ENCODE results near the gene RPS6KA5.

Gene RPS6KA5

GRCh38 chr14:90979515-90979914, 80.9 kb downstream of the RPS6KA5 start:
- no peaks in the 10 kb centered on the region for H3K9me2 ChIP-seq (ENCODE audit: low read depth, low read length)
- TF ChIP-seq, protein P1, sequence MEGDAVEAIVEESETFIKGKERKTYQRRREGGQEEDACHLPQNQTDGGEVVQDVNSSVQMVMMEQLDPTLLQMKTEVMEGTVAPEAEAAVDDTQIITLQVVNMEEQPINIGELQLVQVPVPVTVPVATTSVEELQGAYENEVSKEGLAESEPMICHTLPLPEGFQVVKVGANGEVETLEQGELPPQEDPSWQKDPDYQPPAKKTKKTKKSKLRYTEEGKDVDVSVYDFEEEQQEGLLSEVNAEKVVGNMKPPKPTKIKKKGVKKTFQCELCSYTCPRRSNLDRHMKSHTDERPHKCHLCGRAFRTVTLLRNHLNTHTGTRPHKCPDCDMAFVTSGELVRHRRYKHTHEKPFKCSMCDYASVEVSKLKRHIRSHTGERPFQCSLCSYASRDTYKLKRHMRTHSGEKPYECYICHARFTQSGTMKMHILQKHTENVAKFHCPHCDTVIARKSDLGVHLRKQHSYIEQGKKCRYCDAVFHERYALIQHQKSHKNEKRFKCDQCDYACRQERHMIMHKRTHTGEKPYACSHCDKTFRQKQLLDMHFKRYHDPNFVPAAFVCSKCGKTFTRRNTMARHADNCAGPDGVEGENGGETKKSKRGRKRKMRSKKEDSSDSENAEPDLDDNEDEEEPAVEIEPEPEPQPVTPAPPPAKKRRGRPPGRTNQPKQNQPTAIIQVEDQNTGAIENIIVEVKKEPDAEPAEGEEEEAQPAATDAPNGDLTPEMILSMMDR (IDR thresholded peaks at IDR 0.05; ENCODE audit: low read length): no peak
- TF ChIP-seq EZH2 (IDR thresholded peaks at IDR 0.05; ENCODE audit: borderline replicate concordance, low read length): no peak
- H3F3A ChIP-seq (ENCODE audit: insufficient read depth, low read length): no peaks in the 10 kb centered on the region
- no peaks in the 10 kb centered on the region for H3K9me3 ChIP-seq (ENCODE audit: low read length)
- H3K36me3 ChIP-seq (ENCODE audit: insufficient read depth, low read length): no peaks in the 10 kb centered on the region
- H3K4me2 ChIP-seq (ENCODE audit: low read length): no peak overlapping the region
- H3K9ac ChIP-seq (ENCODE audit: low read length): no peak overlapping the region
- no peak overlapping the region for H3K27ac ChIP-seq (ENCODE audit: low read depth, low read length, poor library complexity, severe bottlenecking)
- no peaks in the 10 kb centered on the region for H4K20me1 ChIP-seq (ENCODE audit: insufficient read depth, low read length)
- no peaks in the 10 kb centered on the region for H3K79me2 ChIP-seq (ENCODE audit: insufficient read depth, low read length)
- H3K4me1 ChIP-seq (ENCODE audit: insufficient read depth, low read length, severe bottlenecking): no peaks in the 10 kb centered on the region
- no peak overlapping the region for H3K4me3 ChIP-seq (ENCODE audit: low read depth, low read length, poor library complexity, severe bottlenecking)
- H2AFZ ChIP-seq (ENCODE audit: low read length): no peak overlapping the region
- no peaks in the 10 kb centered on the region for H3K27me3 ChIP-seq (ENCODE audit: insufficient read depth, low read length)

DNA sequence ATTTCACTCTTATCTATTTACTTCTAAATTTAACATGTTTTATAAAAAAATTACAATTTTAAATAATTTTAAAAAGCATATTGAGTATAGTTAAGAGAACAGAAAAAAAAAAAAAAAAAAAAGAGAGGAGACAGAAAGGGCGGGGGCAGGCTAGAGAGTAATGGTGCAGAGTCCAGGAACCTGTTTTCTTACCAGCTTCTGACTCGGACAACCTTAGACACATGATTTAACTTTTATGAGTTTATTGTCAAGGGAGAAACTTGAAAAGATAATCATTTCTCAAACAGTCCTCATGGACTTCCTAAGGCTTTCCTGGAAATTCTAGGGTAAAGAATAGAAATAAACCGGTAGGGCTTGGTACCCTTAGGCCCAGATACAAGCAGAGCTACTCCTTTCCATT, 84.3 kb downstream of the RPS6KA5 start:
- no peaks in the 10 kb centered on the region for H3F3A ChIP-seq (ENCODE audit: insufficient read depth, low read length)
- H3K79me2 ChIP-seq (ENCODE audit: insufficient read depth, low read length): no peaks in the 10 kb centered on the region
- TF ChIP-seq, protein P1 (IDR thresholded peaks at IDR 0.05; ENCODE audit: low read length): no peak
- TF ChIP-seq EZH2 (IDR thresholded peaks at IDR 0.05; ENCODE audit: borderline replicate concordance, low read length): no peak
- H2AFZ ChIP-seq (ENCODE audit: low read length): no peak overlapping the region
- H3K36me3 ChIP-seq (ENCODE audit: insufficient read depth, low read length): no peaks in the 10 kb centered on the region
- peaks cover 4% of the 10 kb centered on the region; the same call in 1 of the 2 replicates for H4K20me1 ChIP-seq (ENCODE audit: insufficient read depth, low read length)
- no peaks in the 10 kb centered on the region for H3K9me3 ChIP-seq (ENCODE audit: low read length)
- no peaks in the 10 kb centered on the region for H3K27me3 ChIP-seq (ENCODE audit: insufficient read depth, low read length)
- no peak overlapping the region for H3K4me2 ChIP-seq (ENCODE audit: low read length)
- no peaks in the 10 kb centered on the region for H3K9me2 ChIP-seq (ENCODE audit: low read depth, low read length)
- H3K27ac ChIP-seq (ENCODE audit: low read depth, low read length, poor library complexity, severe bottlenecking): no peak overlapping the region
- no peak overlapping the region for H3K9ac ChIP-seq (ENCODE audit: low read length)
- no peaks in the 10 kb centered on the region for H3K4me1 ChIP-seq (ENCODE audit: insufficient read depth, low read length, severe bottlenecking)
- H3K4me3 ChIP-seq (ENCODE audit: low read depth, low read length, poor library complexity, severe bottlenecking): no peak overlapping the region

GRCh38 chr14:90971687-90972086, 88.8 kb downstream of the RPS6KA5 start:
- H3K4me2 ChIP-seq (ENCODE audit: low read length): no peak overlapping the region

More at GRCh38 chr14:90971687-90972086, 88.8 kb downstream of the RPS6KA5 start:
- no peak overlapping the region for H3K4me3 ChIP-seq (ENCODE audit: low read depth, low read length, poor library complexity, severe bottlenecking)
- H3K4me1 ChIP-seq (ENCODE audit: insufficient read depth, low read length, severe bottlenecking): no peaks in the 10 kb centered on the region
- no peaks in the 10 kb centered on the region for H3K36me3 ChIP-seq (ENCODE audit: insufficient read depth, low read length)
- no peaks in the 10 kb centered on the region for H3K79me2 ChIP-seq (ENCODE audit: insufficient read depth, low read length)
- no peaks in the 10 kb centered on the region for H3K27me3 ChIP-seq (ENCODE audit: insufficient read depth, low read length)
- no peak for TF ChIP-seq EZH2 (IDR thresholded peaks at IDR 0.05; ENCODE audit: borderline replicate concordance, low read length)
- TF ChIP-seq, protein P1 (IDR thresholded peaks at IDR 0.05; ENCODE audit: low read length): no peak
- H2AFZ ChIP-seq (ENCODE audit: low read length): no peak overlapping the region
- no peak overlapping the region for H3K9ac ChIP-seq (ENCODE audit: low read length)
- H3K27ac ChIP-seq (ENCODE audit: low read depth, low read length, poor library complexity, severe bottlenecking): no peak overlapping the region
- H4K20me1 ChIP-seq (ENCODE audit: insufficient read depth, low read length): peaks cover 4% of the 10 kb centered on the region; the same call in 1 of the 2 replicates
- H3K9me2 ChIP-seq (ENCODE audit: low read depth, low read length): no peaks in the 10 kb centered on the region
- H3F3A ChIP-seq (ENCODE audit: insufficient read depth, low read length): no peaks in the 10 kb centered on the region
- no peaks in the 10 kb centered on the region for H3K9me3 ChIP-seq (ENCODE audit: low read length)
